Head of caudate nucleus (tissue), 42 donors: ENCODE data around the gene ZSWIM3.
A peak's percentile ranks its signal among the peaks of the same experiment; 100 is the strongest.
"Not testable (repeated sequence)": the region's sequence is repeated elsewhere in the genome, so short reads cannot be mapped to it uniquely, and the experiment has no call there.

Experiments
- DNase-seq, 42 donors: peaks; one replicate each; pipeline versions ENCODE4 v3.0.0 to v3.0.0-alpha.2; 2020 to 2021; ENCODE audit warnings: mixed read lengths in 7 of 42
- intact Hi-C: fragments of 100-400 bp; cut with DNase I; formaldehyde crosslinking; loops from one replicate; pipeline ENCODE4 v1.15.0; 2022

ZSWIM3 gene

GRCh38 chr20:45850926-45851325, 6.5 kb upstream of the ZSWIM3 start:
- intact Hi-C loops: no loop called here

GRCh38 chr20:45851501-45851900, 5.9 kb upstream of the ZSWIM3 start:
- DNase-seq: no peak
- intact Hi-C loops: no loop called here

More at GRCh38 chr20:45850926-45851325, 6.5 kb upstream of the ZSWIM3 start:
- DNase-seq: no peak

GRCh38 chr20:45852326-45852725, 5.1 kb upstream of the ZSWIM3 start:
- intact Hi-C loops: no loop called here
- no peak for DNase-seq

GRCh38 chr20:45853484-45853883, 3.9 kb upstream of the ZSWIM3 start:
- intact Hi-C loops: no loop called here
- no peak for DNase-seq

- DNase-seq: peak in 6 of 42 donors; percentile 11 to 62 (median 40)
- intact Hi-C loops: no loop called here
Observed at GRCh38 chr20:45857882-45858216, 435 bp downstream of the ZSWIM3 start.

- intact Hi-C loops: no loop called here
- no peak for DNase-seq
Observed at GRCh38 chr20:45859916-45860315, 2.5 kb downstream of the ZSWIM3 start.

GRCh38 chr20:45860560-45861220, 3.3 kb downstream of the ZSWIM3 start:
- no peak for DNase-seq
- intact Hi-C loops: no loop called here

GRCh38 chr20:45861221-45862075, 4.0 kb downstream of the ZSWIM3 start:
- intact Hi-C loops: no loop called here
- no peak for DNase-seq

- DNase-seq: no peak
- intact Hi-C loops: no loop called here
Observed at GRCh38 chr20:45863543-45864470, 6.4 kb downstream of the ZSWIM3 start.

GRCh38 chr20:45866454-45866853, 9.0 kb downstream of the ZSWIM3 start:
- no peak for DNase-seq
- intact Hi-C loops: no loop called here

- intact Hi-C loops: no loop called here
- DNase-seq: no peak
Observed at GRCh38 chr20:45867136-45867818, 9.9 kb downstream of the ZSWIM3 start.

GRCh38 chr20:45867819-45868176, 10.4 kb downstream of the ZSWIM3 start:
- intact Hi-C loops: no loop called here
- no peak for DNase-seq

GRCh38 chr20:45872626-45873025, 15.2 kb downstream of the ZSWIM3 start:
- intact Hi-C loops: no loop called here
- DNase-seq: no peak

GRCh38 chr20:45873409-45874103, 16.1 kb downstream of the ZSWIM3 start:
- intact Hi-C loops: no loop called here
- DNase-seq: no peak

- DNase-seq, intact Hi-C loops: not testable (repeated sequence)
Observed at GRCh38 chr20:45874104-45874481, 16.7 kb downstream of the ZSWIM3 start.

GRCh38 chr20:45874576-45874975, 17.2 kb downstream of the ZSWIM3 start:
- intact Hi-C loops: no loop called here
- no peak for DNase-seq

GRCh38 chr20:45878076-45878761, 20.8 kb downstream of the ZSWIM3 start:
- DNase-seq: no peak
- intact Hi-C loops: no loop called here
